PFSK-1 (cell line): Measurements from ENCODE around the gene PNKD.

ENCODE experiments used
- FOXP2 ChIP-seq: optimal IDR thresholded peaks from 2 replicates; pipeline ENCODE3; 2011; ENCODE audit warnings: borderline replicate concordance, control low read depth, inconsistent platforms; ENCODE audit not compliant: insufficient read depth; ENCODE audit errors: extremely low read length, extremely low read depth
- POLR2AphosphoS5 ChIP-seq: IDR thresholded peaks from 2 replicates; pipeline ENCODE4 v1.6.1; 2012; ENCODE audit warnings: low read depth, mild to moderate bottlenecking, control low read depth, low read length, moderate library complexity
- SIN3A ChIP-seq: IDR thresholded peaks from 2 replicates; pipeline ENCODE4 v1.6.1; 2012; ENCODE audit warnings: mild to moderate bottlenecking, low read length, moderate library complexity, borderline replicate concordance; ENCODE audit not compliant: insufficient read depth
- TAF1 ChIP-seq: IDR thresholded peaks from 2 replicates; pipeline ENCODE4 v1.6.1; 2012; ENCODE audit warnings: low read length, control low read depth, borderline replicate concordance; ENCODE audit not compliant: insufficient read depth
- TF ChIP-seq, protein P1 (sequence below), 2 experiments: IDR thresholded peaks; 2 replicates each; pipeline versions ENCODE4 v1.6.1 to v1.8.0; 2011 to 2012; ENCODE audit warnings: low read depth in 2 of 2, low read length in 2 of 2, control low read depth in 1 of 2, inconsistent platforms in 1 of 2, mild to moderate bottlenecking in 1 of 2, moderate library complexity in 1 of 2; ENCODE audit not compliant: insufficient read depth in 1 of 2

DNA sequence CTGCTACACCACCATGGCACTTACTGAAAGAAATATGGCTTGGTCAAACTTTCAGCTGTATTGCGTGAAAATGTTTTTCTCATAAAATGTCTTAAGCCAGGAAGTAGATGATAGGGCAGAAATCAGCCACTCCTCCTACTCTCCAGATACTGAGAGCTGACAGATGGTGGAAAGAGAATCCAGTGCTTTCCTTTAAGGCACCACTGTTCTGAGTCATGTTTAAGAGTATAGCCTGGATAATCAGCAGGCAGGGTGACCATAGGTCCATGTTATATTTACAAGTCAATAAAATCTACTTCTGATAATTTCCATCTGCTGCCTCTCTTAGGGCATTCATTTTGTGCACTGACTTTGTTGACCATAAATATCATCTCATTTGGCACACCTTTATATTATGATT is 31.4 kb upstream of the PNKD start:
- no peak for TF ChIP-seq POLR2AphosphoS5
- no peak for TF ChIP-seq TAF1
- no peak for TF ChIP-seq SIN3A
- TF ChIP-seq, protein P1, sequence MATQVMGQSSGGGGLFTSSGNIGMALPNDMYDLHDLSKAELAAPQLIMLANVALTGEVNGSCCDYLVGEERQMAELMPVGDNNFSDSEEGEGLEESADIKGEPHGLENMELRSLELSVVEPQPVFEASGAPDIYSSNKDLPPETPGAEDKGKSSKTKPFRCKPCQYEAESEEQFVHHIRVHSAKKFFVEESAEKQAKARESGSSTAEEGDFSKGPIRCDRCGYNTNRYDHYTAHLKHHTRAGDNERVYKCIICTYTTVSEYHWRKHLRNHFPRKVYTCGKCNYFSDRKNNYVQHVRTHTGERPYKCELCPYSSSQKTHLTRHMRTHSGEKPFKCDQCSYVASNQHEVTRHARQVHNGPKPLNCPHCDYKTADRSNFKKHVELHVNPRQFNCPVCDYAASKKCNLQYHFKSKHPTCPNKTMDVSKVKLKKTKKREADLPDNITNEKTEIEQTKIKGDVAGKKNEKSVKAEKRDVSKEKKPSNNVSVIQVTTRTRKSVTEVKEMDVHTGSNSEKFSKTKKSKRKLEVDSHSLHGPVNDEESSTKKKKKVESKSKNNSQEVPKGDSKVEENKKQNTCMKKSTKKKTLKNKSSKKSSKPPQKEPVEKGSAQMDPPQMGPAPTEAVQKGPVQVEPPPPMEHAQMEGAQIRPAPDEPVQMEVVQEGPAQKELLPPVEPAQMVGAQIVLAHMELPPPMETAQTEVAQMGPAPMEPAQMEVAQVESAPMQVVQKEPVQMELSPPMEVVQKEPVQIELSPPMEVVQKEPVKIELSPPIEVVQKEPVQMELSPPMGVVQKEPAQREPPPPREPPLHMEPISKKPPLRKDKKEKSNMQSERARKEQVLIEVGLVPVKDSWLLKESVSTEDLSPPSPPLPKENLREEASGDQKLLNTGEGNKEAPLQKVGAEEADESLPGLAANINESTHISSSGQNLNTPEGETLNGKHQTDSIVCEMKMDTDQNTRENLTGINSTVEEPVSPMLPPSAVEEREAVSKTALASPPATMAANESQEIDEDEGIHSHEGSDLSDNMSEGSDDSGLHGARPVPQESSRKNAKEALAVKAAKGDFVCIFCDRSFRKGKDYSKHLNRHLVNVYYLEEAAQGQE (IDR thresholded peaks at IDR 0.05; ENCODE audit: insufficient read depth in 1 of 2, low read depth in 2 of 2, low read length in 2 of 2): no peak
- no peak for TF ChIP-seq FOXP2
